Liver (tissue), 9 donors: Measurements from ENCODE around the gene AP4B1. TPM values are rescaled to one million over a fixed set of nuclear protein-coding genes. Genes with fewer than 3 reads are reported as not detected.

ENCODE experiments used
- DNase-seq: peaks from one replicate; pipeline ENCODE4 v3.0.0-alpha.2; 2017; ENCODE audit warnings: low spot score
- H3K27ac ChIP-seq, 2 donors: one replicate each; pipeline ENCODE4 v1.7.0; 2013; ENCODE audit warnings: inconsistent platforms in 2 of 2, low read length in 2 of 2, control low read depth in 1 of 2, low read depth in 1 of 2, mild to moderate bottlenecking in 1 of 2
- H3K27me3 ChIP-seq, 4 donors: one replicate each; pipeline versions ENCODE4 v1.6.1 to v1.7.0; 2013; ENCODE audit warnings: low read length in 3 of 4, inconsistent platforms in 1 of 4, mild to moderate bottlenecking in 1 of 4, moderate library complexity in 1 of 4; ENCODE audit not compliant: control insufficient read depth in 4 of 4, insufficient read depth in 4 of 4
- H3K36me3 ChIP-seq, 4 donors: one replicate each; pipeline versions ENCODE4 v1.6.1 to v1.7.0; 2013; ENCODE audit warnings: low read length in 3 of 4, mild to moderate bottlenecking in 3 of 4, low read depth in 1 of 4, moderate library complexity in 1 of 4; ENCODE audit not compliant: control insufficient read depth in 4 of 4, insufficient read depth in 3 of 4
- H3K4me1 ChIP-seq, 4 donors: one replicate each; pipeline versions ENCODE4 v1.6.1 to v1.7.0; 2013; ENCODE audit warnings: low read length in 3 of 4, mild to moderate bottlenecking in 3 of 4, moderate library complexity in 1 of 4; ENCODE audit not compliant: control insufficient read depth in 4 of 4, insufficient read depth in 4 of 4
- H3K4me3 ChIP-seq, 3 donors: one replicate each; pipeline versions ENCODE4 v1.6.1 to v1.7.0; 2013; ENCODE audit warnings: low read length in 3 of 3, control low read depth in 1 of 3, low read depth in 1 of 3, mild to moderate bottlenecking in 1 of 3
- H3K9ac ChIP-seq, 2 donors: one replicate each; pipeline ENCODE4 v1.7.0; 2013; ENCODE audit warnings: low read length in 2 of 2, mild to moderate bottlenecking in 2 of 2, moderate library complexity in 2 of 2, control low read depth in 1 of 2, low read depth in 1 of 2
- H3K9me3 ChIP-seq, 4 donors: one replicate each; pipeline versions ENCODE4 v1.6.1 to v1.7.0; 2013; ENCODE audit warnings: low read length in 3 of 4; ENCODE audit not compliant: control insufficient read depth in 4 of 4
- RXRA ChIP-seq, 2 donors: IDR thresholded peaks; 2 replicates each; pipeline ENCODE4 v1.6.1; 2017 to 2018; ENCODE audit warnings: antibody characterized with exemption in 2 of 2, mild to moderate bottlenecking in 1 of 2
- WGBS: extraction: QIAGEN DNeasy Blood & Tissue Kit; methylation state at CpG from one replicate; pipeline ENCODE4 v1.1.7; 2013; 5-methylcytosine and 5-hydroxymethylcytosine counted together
- polyA plus RNA-seq, 2 donors: library from polyadenylated mRNA; stranded (reverse) in 1 of 2; unstranded in 1 of 2; fragments of 200-250 nt in 1 of 2; fragments of >200 nt in 1 of 2; fragmentation: Nextera tagmentation in 1 of 2; extraction: Ambion mirVana in 1 of 2; gene quantifications; one replicate each; pipeline versions ENCODE4 v1.2.1 to v1.2.3, GENCODE V29; 2013 to 2015
- total RNA-seq, 2 donors: library from RNA; depleted of rRNA; stranded (reverse); fragments of >200 nt; gene quantifications; one replicate each; pipeline ENCODE4 v1.2.3, GENCODE V29; 2014
- donor health status: healthy.
- donor health status: healthy.
- donor health status: healthy.
- donor health status: healthy.
- donor health status: healthy.

Gene AP4B1
- total and polyA plus RNA-seq, 4 donors: 4.3 to 10.6 (median 7.0) TPM

- Histone ChIP-seq H3K4me1 (no peaks in the 10 kb centered on the region), H3K27ac (no peak overlapping the region), H3K4me3 (no peak overlapping the region), H3K36me3 (no peaks in the 10 kb centered on the region), H3K9ac (no peak overlapping the region), H3K9me3 (no peaks in the 10 kb centered on the region), H3K27me3 (no peaks in the 10 kb centered on the region)
- DNase-seq: no peak
- 66% methylated on average over 2 of the region's 2 CpGs for WGBS
- no peak for TF ChIP-seq RXRA (IDR thresholded peaks at IDR 0.05)
These were observed 58.1 kb downstream of the AP4B1 start for GRCh38 chr1:113846391-113847035.

Other genes with a start within 250 kb of the AP4B1 start
- 10 to 100 TPM in 1 of 2 donors, 1 to 10 TPM in 1; 9.4 to 14.0 TPM for gene PHTF1, start 145.3 kb downstream of the AP4B1 start, total RNA-seq
- gene PHTF1, start 145.3 kb downstream of the AP4B1 start, polyA plus RNA-seq: 1 to 10 TPM; 3.2 to 5.2 TPM
- 10 to 100 TPM in 1 of 2 donors, 1 to 10 TPM in 1; 7.7 to 11.3 TPM for gene RSBN1, start 92.3 kb downstream of the AP4B1 start, total RNA-seq
- gene RSBN1, start 92.3 kb downstream of the AP4B1 start, polyA plus RNA-seq: 1 to 10 TPM; 2.3 to 3.5 TPM
- 1 to 10 TPM; 1.5 to 1.9 TPM for gene PTPN22, start 33.1 kb downstream of the AP4B1 start, total RNA-seq
- gene PTPN22, start 33.1 kb downstream of the AP4B1 start, polyA plus RNA-seq: under 1 TPM; 0.24 to 0.54 TPM
- under 1 TPM; 0.17 to 0.70 TPM for gene BCL2L15, start 17.2 kb downstream of the AP4B1 start, total RNA-seq
- under 1 TPM; 0.04 to 0.06 TPM for gene BCL2L15, start 17.2 kb downstream of the AP4B1 start, polyA plus RNA-seq
- gene DCLRE1B, start 527 bp upstream of the AP4B1 start, total RNA-seq: 1 to 10 TPM; 1.0 to 6.6 TPM
- gene DCLRE1B, start 527 bp upstream of the AP4B1 start, polyA plus RNA-seq: 1 to 10 TPM in 1 of 2 donors, under 1 TPM in 1; 0.82 to 1.5 TPM
- 10 to 100 TPM; 21.0 to 50.2 TPM for gene HIPK1, start 24.5 kb upstream of the AP4B1 start, total RNA-seq
- gene HIPK1, start 24.5 kb upstream of the AP4B1 start, polyA plus RNA-seq: 1 to 10 TPM; 8.7 to 9.2 TPM
- 10 to 100 TPM; 10.8 to 13.6 TPM for gene OLFML3, start 74.7 kb upstream of the AP4B1 start, total RNA-seq
- gene OLFML3, start 74.7 kb upstream of the AP4B1 start, polyA plus RNA-seq: 10 to 100 TPM in 1 of 2 donors, 1 to 10 TPM in 1; 8.3 to 16.7 TPM
- under 1 TPM; under 0.01 to 0.17 TPM for gene SYT6, start 249.1 kb upstream of the AP4B1 start, total RNA-seq
- not detected for gene SYT6, start 249.1 kb upstream of the AP4B1 start, polyA plus RNA-seq